Stimulated activated CD4-positive, alpha-beta T cell treated with anti-CD3 and anti-CD28 coated beads, Interleukin-2, amount 100 ng/mL, for 48 hours (primary cell): Measurements from ENCODE around the gene GRAPL.
"Not testable (repeated sequence)": the region's sequence is repeated elsewhere in the genome, so short reads cannot be mapped to it uniquely, and the experiment has no call there.

Experiments used
- DNase-seq, 2 donors: peaks; one replicate each; pipeline ENCODE4 v3.0.0-alpha.2; 2020

Gene GRAPL

DNA sequence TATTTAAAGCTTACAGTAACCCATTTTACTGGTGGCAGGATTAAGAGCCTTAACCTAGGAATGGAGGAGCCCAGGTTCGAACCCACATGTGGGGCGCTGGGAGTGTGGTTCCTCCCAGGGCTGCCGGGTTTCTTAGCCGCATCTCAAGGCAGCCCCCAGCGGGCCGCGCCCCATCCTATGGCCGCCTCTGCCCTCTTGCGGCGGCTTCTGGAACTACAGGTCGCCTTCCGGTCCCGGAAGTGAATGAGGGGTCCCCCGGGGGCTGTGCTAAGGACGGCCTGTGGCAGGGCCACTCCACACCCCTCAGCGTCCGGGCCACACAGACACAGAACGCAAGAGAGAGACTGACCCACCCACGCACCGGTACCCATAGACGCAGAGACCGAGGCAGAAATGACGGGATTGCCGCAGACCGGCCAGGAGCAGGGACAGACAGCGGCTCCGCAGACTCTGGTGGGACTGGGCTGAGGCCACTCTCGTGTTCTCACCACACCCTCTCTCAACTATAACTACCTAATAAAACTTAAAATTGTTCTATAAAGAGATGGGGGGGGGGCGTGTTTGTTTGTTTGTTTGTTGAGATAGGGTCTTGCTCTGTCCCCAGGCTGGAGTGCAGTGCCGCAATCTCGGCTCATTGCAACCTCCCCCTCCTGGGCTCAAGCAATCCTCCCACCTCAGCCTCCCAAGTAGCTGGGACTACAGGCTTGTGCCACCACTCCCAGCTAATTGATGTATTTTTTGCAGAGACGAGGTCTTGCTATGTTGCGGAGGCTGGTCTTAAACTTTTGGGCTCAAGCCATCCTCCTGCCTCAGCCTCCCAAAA lies 69.2 kb downstream of the GRAPL start:
- peak in 1 of 2 donors; percentile 10 for DNase-seq

DNA sequence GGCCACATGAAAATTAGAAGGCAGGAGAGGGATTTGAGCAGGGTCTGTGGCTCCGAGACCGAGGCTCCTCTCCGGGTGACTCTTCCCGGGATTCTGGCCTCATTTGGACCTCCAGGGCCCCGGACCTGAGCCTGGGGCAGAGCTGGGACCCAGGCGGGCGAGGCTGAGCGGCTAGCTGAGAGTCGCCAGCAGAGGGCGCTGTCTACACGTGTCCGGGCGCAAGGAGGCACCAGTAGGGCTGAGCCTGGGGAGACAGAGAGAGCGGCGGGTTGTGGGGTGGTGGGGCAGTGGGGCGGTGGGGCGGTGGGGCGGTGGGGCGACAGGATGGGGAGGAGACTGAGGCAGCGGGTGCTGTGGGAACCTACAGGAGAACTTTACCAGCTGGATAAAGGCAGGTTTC lies 75.1 kb downstream of the GRAPL start:
- not testable (repeated sequence) for DNase-seq

GRCh38 chr17:19203429-19203828 lies 76.0 kb downstream of the GRAPL start:
- DNase-seq, result not testable (repeated sequence)
